Body of pancreas (tissue), 4 donors: ENCODE data around the gene MAP4K4. TPM values are rescaled to one million over a fixed set of nuclear protein-coding genes. Genes with fewer than 3 reads are reported as not detected.

Source experiments
- ATAC-seq: fragments of 150-250 bp; one replicate; pipeline ENCODE4 v1.9.1; 2016
- DNase-seq, 4 donors: peaks; one replicate each; pipeline ENCODE4 v3.0.0-alpha.2; 2019
- H3K27ac ChIP-seq, 4 donors: fragments of 200-600 bp; sonication (generic); 1 replicate in 3 of 4; 2 replicates in 1 of 4; pipeline versions ENCODE4 v1.5.1 to v1.6.1; 2016 to 2019; ENCODE audit warnings: mild to moderate bottlenecking in 1 of 4, mixed read lengths in 1 of 4, moderate library complexity in 1 of 4
- H3K27me3 ChIP-seq, 2 donors: fragments of 200-600 bp; sonication (generic); one replicate each; pipeline ENCODE4 v1.6.0; 2016; ENCODE audit warnings: mild to moderate bottlenecking in 1 of 2
- H3K36me3 ChIP-seq, 2 donors: fragments of 200-600 bp; sonication (generic); replicated peaks in 1 of 2; 2 replicates each; pipeline ENCODE4 v1.5.1; 2016; ENCODE audit warnings: low read depth in 2 of 2; ENCODE audit not compliant: insufficient read depth in 1 of 2
- H3K4me1 ChIP-seq: fragments of 200-600 bp; sonication (generic); one replicate; pipeline ENCODE4 v1.6.0; 2016
- H3K4me3 ChIP-seq, 2 donors: fragments of 200-600 bp; sonication (generic); 1 replicate in 1 of 2; 2 replicates in 1 of 2; pipeline ENCODE4 v1.5.1; 2016 to 2019
- H3K9me3 ChIP-seq, 3 donors: fragments of 200-600 bp; sonication (generic); 1 replicate in 2 of 3; 2 replicates in 1 of 3; pipeline ENCODE4 v1.5.1; 2016
- CTCF ChIP-seq, 7 experiments: fragments of 450-650 bp in 4 of 7; fragments of 200-600 bp in 3 of 7; sonication (generic) in 3 of 7; IDR thresholded peaks; one replicate each; pipeline ENCODE4 v1.5.1; 2016 to 2019; ENCODE audit warnings: antibody characterized with exemption in 7 of 7
- POLR2A ChIP-seq, 3 donors: fragments of 450-650 bp; IDR thresholded peaks; one replicate each; pipeline ENCODE4 v1.6.1; 2016; ENCODE audit warnings: antibody characterized with exemption in 3 of 3, mild to moderate bottlenecking in 2 of 3
- WGBS, 2 donors: methylation state at CpG; one replicate each; pipeline ENCODE4 v1.1.5; 2017; 5-methylcytosine and 5-hydroxymethylcytosine counted together
- intact Hi-C: fragments of 100-400 bp; cut with DNase I; formaldehyde crosslinking; loops from one replicate; pipeline ENCODE4 v1.15.1; 2023
- total RNA-seq, 2 donors: library from RNA; depleted of rRNA; stranded (reverse); fragments of >200 nt; gene quantifications; one replicate each; pipeline ENCODE4 v1.1.0, GENCODE V29; 2016

MAP4K4 gene
- total RNA-seq, 2 donors from 2014 or later: 22.1 to 25.1 TPM

DNA sequence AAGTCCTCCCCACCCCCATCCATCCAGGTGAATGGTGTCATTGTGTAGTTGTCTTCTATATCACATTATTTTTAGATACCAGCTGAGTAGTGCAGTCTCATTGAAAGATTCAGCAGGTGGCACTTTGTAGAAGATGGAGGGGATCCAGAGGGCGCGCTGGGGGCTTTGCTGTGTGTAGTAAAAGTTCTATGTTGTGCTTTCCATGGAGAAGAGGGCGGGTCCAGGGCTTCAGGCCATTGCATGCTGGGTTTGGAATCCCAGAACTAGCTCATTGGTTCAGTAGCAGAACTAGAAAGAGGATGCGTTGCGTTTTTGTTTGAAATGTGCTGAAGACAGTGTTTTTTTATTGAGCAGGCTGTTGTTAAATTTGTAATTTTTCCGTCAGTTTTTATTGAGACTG lies 120.0 kb downstream of the MAP4K4 start:
- Histone ChIP-seq H3K4me3 (no peak overlapping the region), H3K9me3 (no peaks in the 10 kb centered on the region), H3K4me1 (peaks cover 25% of the 10 kb centered on the region), H3K36me3 (no peaks in the 10 kb centered on the region), H3K27ac (no peak overlapping the region), H3K27me3 (no peaks in the 10 kb centered on the region)
- TF ChIP-seq CTCF (IDR thresholded peaks at IDR 0.05) (no peak), POLR2A (IDR thresholded peaks at IDR 0.05) (no peak)
- intact Hi-C loops: loop anchor here (10.0 kb wide), 1 partner anchor 113 kb away; no protein-coding TSS in a partner anchor
- ATAC-seq (no peak), DNase-seq (no peak)
- WGBS, 2 donors: 95 to 98% methylated on average over 6 of the region's 6 CpGs

- 70 to 75% methylated on average over 1 of the region's 1 CpG for WGBS, 2 donors
- no peak overlapping the region for H3K4me3 ChIP-seq
- no peak overlapping the region for H3K27ac ChIP-seq
- no peak for DNase-seq
- H3K36me3 ChIP-seq: no peaks in the 10 kb centered on the region
- no peak for TF ChIP-seq POLR2A (IDR thresholded peaks at IDR 0.05)
- TF ChIP-seq CTCF (IDR thresholded peaks at IDR 0.05): no peak
- H3K27me3 ChIP-seq: no peaks in the 10 kb centered on the region
- peaks cover 35% of the 10 kb centered on the region for H3K4me1 ChIP-seq
- no peak for ATAC-seq
- no peaks in the 10 kb centered on the region for H3K9me3 ChIP-seq
- intact Hi-C loops: loop anchor here (10.0 kb wide), 1 partner anchor 114 kb away; no protein-coding TSS in a partner anchor
Measured at GRCh38 chr2:101818531-101819451, 121.3 kb downstream of the MAP4K4 start.

DNA sequence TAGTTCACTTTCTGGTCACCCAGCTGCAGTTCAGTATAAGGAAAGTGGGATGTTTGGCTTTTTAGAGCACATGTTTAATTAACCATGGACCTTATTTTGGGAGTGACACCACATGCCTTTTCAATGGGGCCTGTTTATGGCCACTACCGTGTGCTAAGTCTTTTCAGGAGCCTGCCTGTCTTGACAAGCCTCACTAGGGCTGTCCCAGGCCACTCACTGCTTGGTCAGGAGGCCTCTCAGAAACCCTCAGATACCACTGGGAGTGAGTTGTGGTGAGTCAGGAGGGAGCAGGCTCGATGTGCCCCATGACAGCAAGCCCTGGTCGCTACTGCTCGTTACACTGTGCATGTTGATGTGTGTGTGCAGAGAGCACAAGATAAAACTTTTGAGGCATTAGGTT lies 123.0 kb downstream of the MAP4K4 start:
- no peak for ATAC-seq
- TF ChIP-seq POLR2A (IDR thresholded peaks at IDR 0.05): no peak
- no peak for TF ChIP-seq CTCF (IDR thresholded peaks at IDR 0.05)
- Histone ChIP-seq H3K4me3 (no peak overlapping the region), H3K36me3 (no peaks in the 10 kb centered on the region), H3K27me3 (no peaks in the 10 kb centered on the region), H3K9me3 (no peaks in the 10 kb centered on the region), H3K27ac (no peak overlapping the region), H3K4me1 (peaks cover 31% of the 10 kb centered on the region)
- DNase-seq: no peak
- 86 to 93% methylated on average over 4 of the region's 4 CpGs for WGBS, 2 donors
- intact Hi-C loops: no loop called here

- ATAC-seq: no peak
- WGBS, 2 donors: 90 to 93% methylated on average over 3 of the region's 3 CpGs
- Histone ChIP-seq H3K36me3 (no peaks in the 10 kb centered on the region), H3K4me3 (no peak overlapping the region), H3K9me3 (no peaks in the 10 kb centered on the region), H3K27me3 (no peaks in the 10 kb centered on the region), H3K4me1 (peaks cover 24% of the 10 kb centered on the region), H3K27ac (no peak overlapping the region)
- intact Hi-C loops: no loop called here
- no peak for TF ChIP-seq POLR2A (IDR thresholded peaks at IDR 0.05)
- TF ChIP-seq CTCF (IDR thresholded peaks at IDR 0.05): no peak
- DNase-seq: no peak
Measured at GRCh38 chr2:101821059-101821805, 123.7 kb downstream of the MAP4K4 start.
